Calu3 (cell line): ENCODE measurements around the gene NREP. TPM values are rescaled to one million over a fixed set of nuclear protein-coding genes. Genes with fewer than 3 reads are reported as not detected.

Source experiments
- BruUV-seq: library from RNA; stranded (reverse); fragments of 400-500 nt; replicated peaks from 2 replicates; lab custom pipeline; 2021; lab: Mats Ljungman, UMichigan
- CTCF ChIA-PET: fragments of 300-600 bp; sonication (Branson Sonifier 250); formaldehyde crosslinking; loops from one replicate; lab custom pipeline; 2022; ENCODE audit warnings: antibody characterized with exemption; lab: Charles Lee
- DNase-seq: peaks from one replicate; pipeline ENCODE4 v3.0.0; 2022
- H3K27ac Mint-ChIP-seq: one replicate; pipeline ENCODE4 v1.8.0; 2022; ENCODE audit warnings: mixed read lengths; ENCODE audit not compliant: unreplicated experiment
- H3K27me3 Mint-ChIP-seq: one replicate; pipeline ENCODE4 v1.8.0; 2022; ENCODE audit warnings: mixed read lengths; ENCODE audit not compliant: unreplicated experiment
- H3K36me3 Mint-ChIP-seq: one replicate; pipeline ENCODE4 v1.8.0; 2022; ENCODE audit warnings: mild to moderate bottlenecking, moderate library complexity, mixed read lengths; ENCODE audit not compliant: insufficient read depth, unreplicated experiment
- H3K4me1 Mint-ChIP-seq: one replicate; pipeline ENCODE4 v1.8.0; 2022; ENCODE audit warnings: mild to moderate bottlenecking, low read depth, mixed read lengths; ENCODE audit not compliant: unreplicated experiment
- H3K4me3 Mint-ChIP-seq: one replicate; pipeline ENCODE4 v1.8.0; 2022; ENCODE audit warnings: mild to moderate bottlenecking, low read depth, moderate library complexity, mixed read lengths; ENCODE audit not compliant: unreplicated experiment
- H3K9me3 Mint-ChIP-seq: one replicate; pipeline ENCODE4 v1.8.0; 2022; ENCODE audit warnings: low read depth, mixed read lengths; ENCODE audit not compliant: unreplicated experiment
- CTCF ChIP-seq: fragments of 200-600 bp; IDR thresholded peaks from one replicate; pipeline ENCODE4 v1.8.0; 2022; ENCODE audit warnings: antibody characterized with exemption; ENCODE audit not compliant: unreplicated experiment
- intact Hi-C: fragments of 100-400 bp; cut with micrococcal nuclease; formaldehyde crosslinking; loops from one replicate; pipeline ENCODE4 v1.10.0; 2022; ENCODE audit not compliant: unreplicated experiment
- total RNA-seq: library from RNA; stranded (reverse); gene quantifications from 2 replicates; pipeline ENCODE4 v1.2.3, GENCODE V29; 2022

Gene NREP
- total RNA-seq, 1 experiment from 2014 or later, result 24.6 TPM

DNA sequence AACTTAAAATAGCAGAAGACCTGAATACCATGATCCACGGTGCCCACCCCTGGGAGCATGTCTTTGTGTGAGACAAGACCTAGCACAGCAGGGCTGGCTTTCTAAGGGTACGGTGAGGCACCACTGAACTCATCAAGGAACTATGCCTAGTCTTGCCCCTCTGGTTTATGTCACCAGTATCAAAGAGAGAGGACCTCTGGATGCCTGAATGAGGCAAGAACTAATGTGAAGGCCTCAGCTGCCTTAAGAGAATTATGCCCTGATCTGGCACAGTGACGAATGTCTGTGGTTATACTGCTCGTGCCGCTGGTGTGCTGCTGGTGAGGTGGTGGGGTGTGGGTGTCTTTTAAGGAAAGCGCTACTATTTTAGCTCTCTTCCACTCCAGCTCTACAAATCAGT, 23.0 kb downstream of the NREP start:
- BruUV-seq, result no TSS peak
- H3K4me1 Mint-ChIP-seq, result peaks cover 30% of the 10 kb centered on the region
- H3K27me3 Mint-ChIP-seq, result no peaks in the 10 kb centered on the region
- no peaks in the 10 kb centered on the region for H3K36me3 Mint-ChIP-seq
- H3K9me3 Mint-ChIP-seq, result no peaks in the 10 kb centered on the region
- H3K4me3 Mint-ChIP-seq, result no peak overlapping the region
- no peak for TF ChIP-seq CTCF
- CTCF ChIA-PET, result no interaction called here
- no peak overlapping the region for H3K27ac Mint-ChIP-seq
- DNase-seq, result no peak
- intact Hi-C loops, result no loop called here

- no TSS peak for BruUV-seq
- Mint-ChIP-seq H3K4me3 (no peak overlapping the region), H3K36me3 (no peaks in the 10 kb centered on the region), H3K4me1 (peaks cover 28% of the 10 kb centered on the region), H3K27me3 (no peaks in the 10 kb centered on the region), H3K27ac (no peak overlapping the region), H3K9me3 (no peaks in the 10 kb centered on the region)
- no peak for DNase-seq
- TF ChIP-seq CTCF, result no peak
- intact Hi-C loops, result no loop called here
- CTCF ChIA-PET, result no interaction called here
Observed at GRCh38 chr5:111733571-111733970, 23.4 kb downstream of the NREP start.

- no peak overlapping the region for H3K4me3 Mint-ChIP-seq
- no TSS peak for BruUV-seq
- H3K36me3 Mint-ChIP-seq, result no peaks in the 10 kb centered on the region
- intact Hi-C loops, result no loop called here
- no peak overlapping the region for H3K27ac Mint-ChIP-seq
- no peaks in the 10 kb centered on the region for H3K27me3 Mint-ChIP-seq
- no peak for TF ChIP-seq CTCF
- H3K9me3 Mint-ChIP-seq, result no peaks in the 10 kb centered on the region
- peaks cover 18% of the 10 kb centered on the region for H3K4me1 Mint-ChIP-seq
- DNase-seq, result no peak
- CTCF ChIA-PET, result interaction anchor here (0.7 kb wide), 1 partner anchor 378 kb away, joined by 5 read pairs; no protein-coding TSS in a partner anchor
Observed at GRCh38 chr5:111731638-111732037, 25.4 kb downstream of the NREP start.

- Mint-ChIP-seq H3K9me3 (no peaks in the 10 kb centered on the region), H3K4me3 (no peak overlapping the region), H3K27ac (peak overlapping the region; percentile 33), H3K27me3 (no peaks in the 10 kb centered on the region), H3K4me1 (peaks cover 18% of the 10 kb centered on the region), H3K36me3 (no peaks in the 10 kb centered on the region)
- intact Hi-C loops, result no loop called here
- TF ChIP-seq CTCF, result no peak
- DNase-seq, result peak; percentile 40
- CTCF ChIA-PET, result no interaction called here
- no TSS peak for BruUV-seq
Observed at GRCh38 chr5:111730659-111731382, 26.2 kb downstream of the NREP start.
